Testis (tissue), 2 donors: ENCODE data around the gene TMEM178B.

Experiments used
- CTCF ChIP-seq, 3 experiments: fragments of 450-650 bp in 2 of 3; fragments of 200-600 bp in 1 of 3; sonication (generic) in 1 of 3; IDR thresholded peaks; one replicate each; pipeline ENCODE4 v1.5.1; 2016 to 2019; ENCODE audit warnings: antibody characterized with exemption in 3 of 3, mild to moderate bottlenecking in 2 of 3, moderate library complexity in 1 of 3
- POLR2A ChIP-seq: fragments of 450-650 bp; IDR thresholded peaks from one replicate; pipeline ENCODE4 v1.6.1; 2017; ENCODE audit warnings: antibody characterized with exemption, mild to moderate bottlenecking, moderate library complexity

- no peak for TF ChIP-seq CTCF (IDR thresholded peaks at IDR 0.05)
- no peak for TF ChIP-seq POLR2A
Observed at GRCh38 chr7:141184532-141185190, 110.8 kb downstream of the TMEM178B start.
